Neural progenitor cell (in vitro differentiated cells): ENCODE data around the gene PNMA6E.

ENCODE experiments used
- CTCF ChIP-seq: fragments of 200-600 bp; sonication (generic); IDR thresholded peaks from 2 replicates; pipeline ENCODE4 v1.5.1; 2017; ENCODE audit warnings: antibody characterized with exemption, mild to moderate bottlenecking
- EZH2 ChIP-seq: fragments of 200-600 bp; sonication (generic); IDR thresholded peaks from 2 replicates; pipeline ENCODE4 v1.6.1; 2017; ENCODE audit warnings: antibody characterized with exemption, mild to moderate bottlenecking, moderate library complexity

- TF ChIP-seq CTCF (no peak), EZH2 (no peak)
Measured at GRCh38 chrX:153386097-153386496, 15.1 kb downstream of the PNMA6E start.
